AG04450 (cell line): ENCODE results near the gene SET. TPM values are rescaled to one million over a fixed set of nuclear protein-coding genes. Genes with fewer than 3 reads are reported as not detected.

Experiments used
- CTCF ChIA-PET: fragments of 300-600, 350-600 bp; formaldehyde crosslinking; extraction: SDS; loops from one replicate; lab custom pipeline; 2022; ENCODE audit warnings: antibody characterized with exemption, inconsistent platforms; lab: Charles Lee
- POLR2A ChIA-PET: fragments of 350-600 bp; formaldehyde crosslinking; extraction: SDS; loops from one replicate; lab custom pipeline; 2021; ENCODE audit warnings: antibody characterized with exemption, inconsistent platforms; lab: Yijun Ruan, JAX
- DNase-seq: peaks from one replicate; pipeline ENCODE4 v3.0.0-alpha.2; 2011; ENCODE audit warnings: low read depth, low spot score
- H3K27ac ChIP-seq: one replicate; pipeline ENCODE4 v1.5.1; 2012; ENCODE audit warnings: low read depth, low read length, control low read depth
- H3K27me3 ChIP-seq: one replicate; pipeline ENCODE4 v1.6.0; 2012; ENCODE audit warnings: low read length; ENCODE audit not compliant: control insufficient read depth, insufficient read depth
- H3K4me3 ChIP-seq: 2 replicates; pipeline ENCODE4 v1.5.1; 2011; ENCODE audit warnings: mild to moderate bottlenecking, low read depth, low read length, control low read depth
- H3K9me3 ChIP-seq: 2 replicates; pipeline ENCODE4 v1.5.1; 2012; ENCODE audit warnings: low read length; ENCODE audit not compliant: control insufficient read depth, insufficient read depth
- CTCF ChIP-seq: IDR thresholded peaks from 2 replicates; pipeline ENCODE4 v1.5.1; 2011; ENCODE audit warnings: low read depth, low read length, control low read depth, inconsistent platforms
- polyA plus RNA-seq: library from polyadenylated mRNA; depleted of rRNA; stranded (reverse); fragments of >200 nt; gene quantifications from 2 replicates; pipeline ENCODE4 v1.2.3, GENCODE V29; 2011

SET gene
- polyA plus RNA-seq, 1 experiment = 259 TPM

GRCh38 chr9:128727640-128728248 is 38.7 kb downstream of the SET start:
- CTCF ChIA-PET = no interaction called here
- no peak for DNase-seq
- H3K27ac ChIP-seq = no peak overlapping the region
- no peaks in the 10 kb centered on the region; the same call in 1 of the 2 replicates for H3K9me3 ChIP-seq
- no peaks in the 10 kb centered on the region for H3K27me3 ChIP-seq
- no peak overlapping the region for H3K4me3 ChIP-seq
- POLR2A ChIA-PET = no interaction called here
- TF ChIP-seq CTCF = no peak

GRCh38 chr9:128728298-128728697 is 39.3 kb downstream of the SET start:
- CTCF ChIA-PET = no interaction called here
- no peaks in the 10 kb centered on the region for H3K27me3 ChIP-seq
- POLR2A ChIA-PET = no interaction called here
- DNase-seq = no peak
- no peaks in the 10 kb centered on the region; the same call in 1 of the 2 replicates for H3K9me3 ChIP-seq
- TF ChIP-seq CTCF = no peak
- H3K4me3 ChIP-seq = no peak overlapping the region
- no peak overlapping the region for H3K27ac ChIP-seq

GRCh38 chr9:128729302-128729701 is 40.3 kb downstream of the SET start:
- no peak for TF ChIP-seq CTCF
- Histone ChIP-seq H3K4me3 (no peak overlapping the region), H3K27me3 (no peaks in the 10 kb centered on the region), H3K27ac (no peak overlapping the region), H3K9me3 (no peaks in the 10 kb centered on the region; the same call in 1 of the 2 replicates)
- POLR2A ChIA-PET = no interaction called here
- CTCF ChIA-PET = no interaction called here
- no peak for DNase-seq

- ChIA-PET CTCF (no interaction called here), POLR2A (no interaction called here)
- Histone ChIP-seq H3K4me3 (no peak overlapping the region), H3K27me3 (no peaks in the 10 kb centered on the region), H3K27ac (no peak overlapping the region), H3K9me3 (no peaks in the 10 kb centered on the region; the same call in 1 of the 2 replicates)
- no peak for TF ChIP-seq CTCF
- no peak for DNase-seq
Observed at GRCh38 chr9:128729766-128730517, 40.9 kb downstream of the SET start.

- no peak for TF ChIP-seq CTCF
- ChIA-PET POLR2A (no interaction called here), CTCF (no interaction called here)
- Histone ChIP-seq H3K27me3 (no peaks in the 10 kb centered on the region), H3K9me3 (no peaks in the 10 kb centered on the region; the same call in 1 of the 2 replicates), H3K4me3 (no peak overlapping the region), H3K27ac (no peak overlapping the region)
- no peak for DNase-seq
Observed at GRCh38 chr9:128731093-128731492, 42.1 kb downstream of the SET start.
